IPS-11a (cell line): ENCODE measurements around the gene PRKAB2.
A peak's percentile ranks its signal among the peaks of the same experiment; 100 is the strongest.
"Not testable (repeated sequence)": the region's sequence is repeated elsewhere in the genome, so short reads cannot be mapped to it uniquely, and the experiment has no call there.

Source experiments
- H3K4me3 ChIP-seq: one replicate; pipeline ENCODE4 v1.5.1; 2013; ENCODE audit warnings: low read depth, low read length, control low read depth

PRKAB2 gene

DNA sequence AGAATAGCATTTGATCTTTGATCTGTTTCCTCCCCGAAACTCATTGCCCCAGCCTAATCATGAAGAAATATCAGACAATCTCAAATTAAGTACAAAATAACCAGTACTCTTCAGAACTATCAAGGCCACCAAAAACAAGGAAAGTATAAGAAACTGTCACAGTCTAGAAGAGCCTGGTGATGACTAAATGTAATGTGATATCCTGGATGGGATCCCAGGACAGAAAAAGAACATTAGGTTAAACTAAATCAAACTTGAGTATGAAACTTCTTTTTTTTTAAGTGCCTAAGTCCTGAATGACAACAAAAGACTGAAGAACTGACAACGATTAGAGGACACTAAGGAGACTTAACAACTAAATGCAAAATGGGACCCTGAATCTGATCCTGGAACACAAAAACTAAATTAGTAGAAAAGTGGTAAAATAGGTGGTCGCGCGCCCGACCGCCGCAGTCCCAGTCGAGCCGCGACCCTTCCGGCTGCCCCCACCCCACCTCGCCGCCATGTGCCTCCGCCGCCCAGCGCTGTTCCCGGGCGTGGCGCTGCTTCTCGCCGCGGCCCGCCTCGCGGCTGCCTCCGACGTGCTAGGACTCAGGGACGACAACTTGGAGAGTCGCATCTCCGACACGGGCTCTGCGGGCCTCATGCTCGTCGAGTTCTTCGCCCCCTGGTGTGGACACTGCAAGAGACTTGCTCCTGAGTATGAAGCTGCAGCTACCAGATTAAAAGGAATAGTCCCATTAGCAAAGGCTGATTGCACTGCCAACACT, 5.5 kb upstream of the PRKAB2 start:
- H3K4me3 ChIP-seq = no peak overlapping the region

DNA sequence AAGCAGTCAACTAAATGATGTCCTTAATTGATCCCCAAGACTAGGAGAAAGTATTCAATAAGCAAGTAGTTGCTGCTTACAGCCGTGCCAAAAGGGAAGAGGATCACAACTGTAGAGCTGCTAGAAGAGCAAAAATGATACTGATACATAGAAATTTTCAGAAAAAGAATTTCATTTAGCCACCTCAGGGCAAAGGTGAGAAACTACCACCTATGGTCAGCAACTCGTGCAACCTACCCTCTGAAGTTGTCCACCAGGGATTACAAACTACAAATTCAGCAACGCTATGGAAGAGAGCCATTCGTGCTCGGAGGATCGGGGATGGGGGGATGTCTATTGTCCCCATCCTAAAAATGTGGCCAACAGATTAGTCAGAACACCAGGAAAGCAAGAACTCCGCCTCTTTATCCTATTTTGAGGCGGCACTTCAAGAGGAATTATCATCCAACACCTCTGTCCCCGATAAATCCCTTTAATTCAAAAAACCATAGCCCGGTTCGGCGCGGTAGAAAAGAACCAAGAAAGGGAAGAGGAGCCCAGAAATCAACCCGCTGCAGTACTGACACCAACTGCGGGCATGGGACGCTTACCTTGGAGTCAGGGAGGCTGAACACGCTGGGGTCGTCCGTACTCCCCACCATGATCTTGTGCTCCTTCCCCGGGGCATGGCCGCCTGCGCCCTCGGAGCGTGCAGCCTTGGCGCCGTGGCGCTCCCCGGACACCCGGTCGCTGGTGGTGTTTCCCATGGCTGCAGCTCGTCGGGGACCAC, 687 bp downstream of the PRKAB2 start:
- peak overlapping the region; percentile 95 for H3K4me3 ChIP-seq

DNA sequence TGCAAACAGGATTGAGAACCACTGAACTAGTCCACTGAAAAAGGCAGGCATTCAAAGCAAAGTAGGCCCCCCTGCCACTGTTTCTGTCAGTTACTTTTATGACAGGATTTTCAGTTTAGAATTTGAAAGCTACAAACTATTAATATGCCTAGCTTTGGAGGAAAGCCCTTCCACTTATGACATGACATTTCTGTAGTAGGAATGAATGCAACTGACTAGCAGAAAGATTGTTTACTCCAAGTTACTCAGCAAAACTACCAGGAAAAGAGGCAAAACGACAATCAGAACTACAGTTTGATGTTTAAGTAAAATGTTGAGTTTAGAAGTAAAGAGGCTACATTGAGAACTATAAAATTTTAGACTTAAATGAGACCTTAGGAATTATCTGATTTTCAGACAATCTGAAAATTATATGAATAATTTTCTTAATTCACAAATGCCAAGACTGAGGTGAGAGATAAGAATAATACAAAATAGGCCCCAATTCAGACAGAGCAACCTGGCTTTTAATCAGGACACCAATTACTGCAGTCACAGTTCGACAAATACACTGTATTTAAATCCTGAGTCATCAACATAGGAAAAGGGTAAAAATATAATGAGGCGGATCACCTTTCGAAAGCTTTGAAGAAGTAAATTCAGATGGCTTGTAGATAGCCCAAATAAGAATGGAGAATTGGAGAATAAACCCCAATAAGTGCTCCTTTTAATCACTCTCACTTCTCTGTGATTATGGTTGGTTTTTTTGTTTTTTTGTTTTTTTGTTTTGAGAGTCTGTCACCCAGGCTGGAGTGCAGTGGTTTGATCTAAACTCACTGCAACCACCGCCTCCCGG, 2.2 kb downstream of the PRKAB2 start:
- peak overlapping the region; percentile 95 for H3K4me3 ChIP-seq

DNA sequence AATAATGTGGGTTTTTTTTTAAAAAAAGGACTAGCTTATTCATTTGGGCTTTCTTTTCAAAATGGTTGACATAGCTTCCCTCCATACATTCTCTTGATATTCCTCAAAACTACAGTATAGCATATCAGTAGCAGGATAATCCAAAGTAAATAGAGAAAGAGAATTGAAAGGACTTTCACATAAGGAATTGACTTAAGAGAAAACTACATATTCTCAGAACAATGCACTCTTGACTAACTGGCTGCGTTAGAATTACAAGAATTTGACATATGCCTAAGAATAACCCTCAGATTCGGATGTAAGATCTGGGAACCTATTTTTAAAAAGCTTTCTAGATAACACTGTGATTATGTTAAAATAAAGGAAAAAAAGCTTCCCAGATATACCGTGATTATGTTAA, 3.1 kb downstream of the PRKAB2 start:
- H3K4me3 ChIP-seq = no peak overlapping the region

DNA sequence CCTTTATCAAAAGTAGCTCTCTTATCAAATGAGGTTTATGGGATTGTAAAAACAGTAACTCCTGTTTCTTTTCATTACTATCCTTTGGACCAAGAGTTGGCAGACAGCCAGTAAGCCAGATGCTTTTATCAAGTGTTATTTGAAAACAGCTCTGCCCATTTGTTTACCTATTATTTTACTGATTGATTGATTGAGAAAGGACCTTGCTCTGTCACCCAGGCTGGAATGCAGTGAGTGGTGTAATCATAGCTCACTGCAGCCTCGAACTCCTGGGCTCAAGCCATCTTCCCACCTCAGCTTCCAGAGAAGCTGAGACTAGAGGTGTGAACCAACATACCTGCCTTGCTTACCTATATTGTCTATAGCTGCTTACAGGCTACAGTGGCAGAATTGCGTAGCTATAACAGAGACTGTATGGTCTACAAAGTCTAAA, 3.6 kb downstream of the PRKAB2 start:
- no peak overlapping the region for H3K4me3 ChIP-seq

DNA sequence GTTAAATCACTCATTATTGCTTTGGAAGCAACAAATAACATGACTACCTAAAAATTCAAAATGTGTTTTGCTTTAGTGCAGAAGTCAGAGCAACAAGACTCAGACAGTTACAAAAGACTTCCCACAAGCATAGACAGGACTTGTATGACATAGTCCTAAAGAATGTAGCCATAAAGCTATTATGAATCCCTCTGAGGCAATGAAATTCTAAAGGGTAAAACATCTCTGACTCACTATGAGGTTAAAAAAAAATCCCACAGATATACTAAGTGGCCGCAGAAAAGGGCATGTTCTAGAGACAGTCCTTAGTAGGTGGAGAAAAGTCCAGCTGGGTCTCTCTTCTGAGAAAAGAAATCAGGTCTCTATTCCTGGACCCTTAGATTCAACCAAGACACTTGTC, 4.9 kb downstream of the PRKAB2 start:
- no peak overlapping the region for H3K4me3 ChIP-seq

DNA sequence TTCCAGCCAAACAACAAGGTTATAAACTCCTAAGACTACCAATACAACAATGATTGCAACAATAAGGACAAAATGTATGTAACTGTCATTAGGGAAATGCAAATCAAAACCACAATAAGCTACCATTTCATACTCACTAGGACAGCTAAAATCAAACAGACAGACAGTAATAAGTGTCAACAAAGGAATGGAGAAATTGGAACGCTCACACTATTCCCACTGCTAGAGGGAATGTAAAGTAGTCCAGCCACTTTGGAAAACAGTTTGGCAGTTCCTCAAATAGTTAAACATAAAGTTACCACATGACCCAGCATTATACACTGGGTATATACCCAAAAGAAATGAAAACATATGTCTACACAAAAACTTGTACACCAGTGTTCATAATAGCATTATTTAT, 9.3 kb downstream of the PRKAB2 start:
- no peak overlapping the region for H3K4me3 ChIP-seq

DNA sequence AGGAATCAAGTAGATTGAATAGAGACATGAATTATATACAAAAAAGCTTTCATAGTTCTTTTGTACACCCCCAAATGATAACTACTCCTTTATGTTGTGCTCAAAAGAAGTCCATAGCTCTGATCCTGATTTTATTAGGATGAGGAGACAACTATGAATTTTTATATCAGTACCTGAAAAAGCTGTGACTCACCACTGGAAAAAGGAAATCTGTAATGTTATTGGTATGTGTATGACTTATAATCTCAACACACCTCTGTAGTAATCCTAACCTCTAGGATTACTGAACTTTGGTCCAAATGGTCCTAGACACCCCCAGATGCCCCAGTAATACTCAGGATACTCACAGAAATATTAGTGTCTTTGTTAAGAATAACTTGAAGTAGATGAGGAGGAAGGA, 10.2 kb downstream of the PRKAB2 start:
- H3K4me3 ChIP-seq = no peak overlapping the region

DNA sequence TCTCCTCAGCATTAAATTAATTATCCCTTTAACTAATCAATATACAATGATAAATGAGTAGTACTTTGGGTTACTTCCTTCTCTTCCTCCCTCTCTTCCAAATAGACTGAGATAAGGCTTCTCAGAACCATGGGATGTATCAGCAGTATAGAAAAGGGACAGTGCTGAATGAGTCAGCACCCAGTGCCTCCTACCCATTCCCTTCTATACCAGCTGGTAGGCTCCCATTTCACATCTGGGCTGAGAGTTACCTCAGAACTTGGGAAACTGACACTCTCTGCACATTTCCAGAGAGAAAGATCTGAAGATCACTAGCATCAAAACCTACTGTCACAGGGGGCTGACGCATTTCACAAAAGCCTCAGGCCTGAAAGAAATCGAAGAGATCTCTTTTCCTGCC, 15.2 kb downstream of the PRKAB2 start:
- H3K4me3 ChIP-seq = not testable (repeated sequence)

DNA sequence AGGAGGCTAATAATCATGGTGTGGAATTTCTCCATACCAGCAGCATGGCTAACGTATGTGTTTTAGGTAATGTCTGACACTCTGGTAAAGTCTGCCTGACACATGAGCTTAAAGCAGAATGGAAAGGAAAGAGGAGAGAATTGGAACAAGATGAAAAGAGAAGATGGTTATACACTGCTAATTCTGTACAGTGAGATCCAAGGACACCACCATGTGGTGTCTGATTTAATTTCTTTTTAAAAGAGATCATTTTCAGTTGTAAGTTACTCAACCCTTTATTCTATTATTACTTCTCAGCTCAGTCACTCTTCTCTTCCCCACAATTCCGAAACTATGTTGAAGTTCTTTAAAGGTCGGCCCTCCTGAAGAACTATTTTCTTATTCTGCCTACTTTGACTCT, 15.6 kb downstream of the PRKAB2 start:
- no peak overlapping the region for H3K4me3 ChIP-seq

DNA sequence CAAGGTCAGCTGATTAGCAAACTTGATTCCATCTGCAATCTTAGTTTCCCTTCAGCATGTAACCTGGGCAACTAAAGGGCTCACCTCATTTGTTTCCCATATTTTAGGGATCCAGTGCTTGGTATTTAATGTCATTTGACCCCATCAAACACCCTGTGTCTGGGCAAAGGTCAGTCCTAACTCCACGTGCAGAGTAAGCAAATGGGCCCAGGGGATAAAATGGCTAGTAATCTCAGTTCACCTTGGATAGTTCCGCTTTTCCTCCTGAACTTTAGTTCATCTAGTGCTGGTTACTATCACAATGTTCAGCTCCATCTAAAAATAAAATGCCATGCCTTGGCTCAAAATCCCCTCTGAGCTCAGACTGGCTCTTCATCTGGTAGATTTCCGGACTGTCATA, 19.5 kb downstream of the PRKAB2 start:
- no peak overlapping the region for H3K4me3 ChIP-seq

DNA sequence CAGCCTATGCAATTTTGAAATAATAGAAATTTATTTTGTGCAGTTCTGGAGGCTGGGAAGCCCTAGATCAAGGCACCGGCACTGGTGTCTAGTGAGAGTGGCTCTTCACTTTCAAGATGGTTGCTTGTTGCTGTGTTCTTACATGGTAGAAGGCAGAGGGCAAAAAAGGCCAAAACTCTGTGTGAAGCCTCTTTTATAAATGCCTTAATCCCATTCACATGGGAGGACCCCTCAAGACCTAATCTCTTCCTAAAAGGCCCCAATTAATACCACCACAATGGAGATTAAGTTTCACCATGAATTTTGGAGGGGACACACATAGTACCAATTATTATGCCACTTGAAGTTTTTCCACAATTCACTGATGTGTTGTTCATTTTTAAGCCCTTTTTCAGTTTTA, 21.0 kb downstream of the PRKAB2 start:
- H3K4me3 ChIP-seq = no peak overlapping the region

DNA sequence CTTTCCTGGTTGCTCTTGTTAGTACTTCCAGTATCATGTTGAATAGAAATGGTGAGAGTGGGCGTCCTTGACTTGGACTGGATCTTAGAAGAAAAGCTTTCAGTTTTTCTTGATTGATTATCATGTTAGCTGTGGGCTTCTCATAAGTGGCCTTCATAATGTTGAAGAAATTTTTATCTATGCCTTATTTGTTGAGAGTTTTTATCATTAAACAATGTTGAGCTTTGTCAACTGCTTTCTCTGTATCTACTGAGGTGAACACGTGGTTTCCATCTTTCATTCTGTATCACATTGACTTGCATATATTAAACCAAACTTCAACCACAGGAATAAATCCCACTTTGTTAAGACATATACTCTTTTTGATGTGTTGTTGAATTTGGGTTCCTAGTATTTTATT, 29.4 kb downstream of the PRKAB2 start:
- no peak overlapping the region for H3K4me3 ChIP-seq

DNA sequence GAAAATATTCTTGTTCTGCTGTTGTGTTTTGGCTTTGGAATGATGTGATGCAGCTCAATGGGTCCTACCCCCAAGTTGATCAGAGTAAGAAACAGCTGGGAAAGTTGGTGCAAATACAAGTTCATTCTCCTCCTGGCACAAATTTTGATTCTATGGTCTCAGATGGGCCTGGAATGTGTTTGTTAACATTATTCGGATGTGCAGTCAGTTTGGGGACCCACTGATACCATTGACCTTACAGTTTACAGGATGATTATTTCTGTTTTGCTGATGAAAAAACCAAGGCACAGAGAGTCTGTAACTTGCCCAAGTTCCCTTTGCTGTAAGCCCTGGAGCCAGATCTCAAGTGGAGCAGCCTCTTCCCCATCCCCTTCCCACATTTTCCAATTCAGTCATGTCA, 41.5 kb downstream of the PRKAB2 start:
- not testable (repeated sequence) for H3K4me3 ChIP-seq

DNA sequence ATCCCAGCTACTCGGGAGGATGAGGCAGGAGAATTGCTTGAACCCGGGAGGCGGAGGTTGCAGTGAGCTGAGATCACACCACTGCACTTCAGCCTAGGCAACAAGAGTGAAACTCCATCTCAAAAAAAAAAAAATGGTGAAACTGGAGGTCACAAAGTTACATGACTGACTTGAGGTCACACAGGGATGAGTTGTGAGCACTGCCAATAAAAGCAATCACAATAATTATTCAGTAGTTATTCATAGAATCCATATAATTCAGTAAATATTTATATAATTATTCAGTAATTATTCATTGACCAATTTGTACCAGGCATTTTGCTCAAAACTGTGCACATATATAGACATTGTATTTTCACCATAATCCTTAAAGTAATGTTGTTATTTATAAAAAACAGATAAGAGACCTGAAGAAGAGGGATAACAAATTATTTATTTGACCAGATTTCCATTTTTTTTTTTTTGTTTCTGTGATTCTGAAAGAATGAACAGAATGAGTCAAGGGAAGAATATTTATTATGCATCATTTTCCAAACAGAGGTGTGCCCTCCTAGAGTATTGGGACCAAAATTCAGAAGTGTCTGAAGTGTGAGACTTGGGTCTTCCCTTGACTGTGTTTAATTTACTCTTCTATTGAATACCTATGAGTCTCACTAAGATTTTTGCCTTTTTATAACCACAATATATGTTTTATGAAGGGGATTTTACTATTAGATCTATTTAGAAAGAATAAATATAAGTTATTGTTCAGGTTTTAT, 43.0 kb downstream of the PRKAB2 start:
- H3K4me3 ChIP-seq = no peak overlapping the region

DNA sequence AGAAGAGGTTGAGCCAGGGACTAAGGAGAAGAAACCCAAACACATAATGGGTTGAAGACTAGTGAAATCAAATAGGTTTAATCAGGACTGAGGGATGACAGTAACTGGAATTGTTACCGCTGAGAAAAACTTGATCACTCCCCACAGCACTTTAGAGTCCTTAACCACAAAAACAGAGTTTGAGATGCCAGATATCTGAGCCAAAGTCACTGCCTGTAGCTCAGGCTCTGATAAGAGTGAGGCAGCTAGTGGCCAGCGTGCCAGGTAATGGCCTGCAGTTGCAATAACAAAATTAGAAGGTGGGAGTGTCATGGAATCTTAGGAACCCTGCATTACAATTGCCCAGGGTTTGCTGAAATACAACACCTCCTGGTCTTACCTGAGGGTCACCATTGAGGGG, 48.0 kb downstream of the PRKAB2 start:
- H3K4me3 ChIP-seq = no peak overlapping the region

DNA sequence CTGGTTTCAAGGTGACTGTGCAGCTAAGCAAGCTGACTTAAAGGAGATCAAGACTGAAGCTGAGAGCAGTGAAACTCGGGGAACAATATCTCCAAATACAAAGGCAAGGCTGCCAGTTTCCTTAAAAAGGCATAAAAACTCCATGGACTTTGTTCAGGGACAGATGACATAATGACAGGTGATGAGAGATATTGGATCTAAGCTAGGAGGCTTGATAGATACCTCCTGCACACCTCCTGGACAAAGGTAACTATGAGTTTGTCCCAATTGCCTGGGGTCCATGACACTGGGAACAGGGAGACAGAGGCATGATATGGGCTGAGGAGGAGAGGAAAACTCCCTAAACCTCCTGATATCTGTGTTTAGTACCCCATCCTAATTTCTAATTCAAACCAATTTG, 55.2 kb downstream of the PRKAB2 start:
- no peak overlapping the region for H3K4me3 ChIP-seq

DNA sequence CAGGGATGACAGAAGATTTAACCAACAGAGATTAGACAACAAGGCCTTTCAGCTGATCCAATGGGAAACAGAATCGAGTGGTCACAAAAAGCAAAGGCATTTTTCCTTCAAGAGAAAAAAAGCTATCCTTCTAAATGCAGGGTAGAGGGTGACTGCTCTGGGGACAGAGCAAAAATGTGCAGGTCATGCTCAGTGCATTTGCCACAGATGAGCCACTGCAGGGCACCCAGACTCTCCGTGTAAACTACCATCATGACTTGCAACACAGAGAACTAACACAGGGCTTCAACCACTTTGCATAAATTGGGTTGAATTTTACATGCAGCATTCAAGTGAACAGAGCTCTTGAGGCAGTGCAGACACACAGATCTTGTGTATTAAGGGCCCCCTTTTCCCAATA, 56.8 kb downstream of the PRKAB2 start:
- H3K4me3 ChIP-seq = no peak overlapping the region

DNA sequence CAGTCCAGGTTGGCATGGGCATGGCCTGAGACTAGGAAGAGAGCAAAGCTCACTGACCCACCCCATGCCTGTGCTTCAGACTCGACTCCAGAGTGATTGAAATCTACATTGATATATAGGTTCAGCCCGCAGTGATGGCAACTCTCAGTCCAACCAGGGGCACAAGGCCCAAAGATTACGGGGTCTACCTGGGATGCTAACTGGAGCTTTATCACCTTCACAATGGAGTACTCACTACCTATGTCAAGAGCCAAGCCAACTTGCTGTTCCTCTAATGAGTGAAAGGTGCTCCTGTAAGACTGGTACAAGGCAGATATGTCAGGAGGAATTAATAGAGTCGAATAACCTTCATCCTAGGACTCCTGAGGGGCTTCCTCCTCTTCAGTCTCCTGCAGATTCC, 57.2 kb downstream of the PRKAB2 start:
- not testable (repeated sequence) for H3K4me3 ChIP-seq

DNA sequence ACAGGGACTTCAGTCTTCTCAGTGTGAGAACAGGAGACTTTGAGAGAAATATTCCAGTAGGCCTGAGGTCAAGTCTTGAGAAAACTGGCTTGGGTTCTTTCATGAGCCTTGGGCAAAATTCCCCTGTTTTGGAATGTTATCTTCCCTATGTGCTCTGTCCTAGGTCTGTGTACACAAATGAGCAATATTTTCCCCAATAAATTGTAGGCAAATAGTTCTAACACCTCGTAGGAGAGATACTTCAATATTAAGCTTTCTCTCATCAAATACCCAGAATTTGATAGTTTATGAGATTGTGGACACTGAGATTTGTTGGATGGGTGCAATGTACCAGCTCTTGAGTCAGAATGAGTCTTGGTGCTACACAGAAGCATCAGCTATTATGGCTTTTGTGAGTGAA, 57.9 kb downstream of the PRKAB2 start:
- not testable (repeated sequence) for H3K4me3 ChIP-seq
